HCT116 (cell line): Measurements from ENCODE around the gene CC2D1A. TPM values are rescaled to one million over a fixed set of nuclear protein-coding genes. Genes with fewer than 3 reads are reported as not detected.

ENCODE experiments used
- ATAC-seq: fragments of 200-7000 bp; cut with Tn5 transposase; 2 replicates; pipeline ENCODE4 v1.9.1; 2020; ENCODE audit warnings: mild to moderate bottlenecking, moderate library complexity
- BruUV-seq: library from RNA; stranded (reverse); fragments of 400-500 nt; replicated peaks from 2 replicates; lab custom pipeline; 2021; lab: Mats Ljungman, UMichigan
- CTCF ChIA-PET: fragments of 300-600 bp; sonication (Branson Sonifier 250); formaldehyde crosslinking; loops from one replicate; lab custom pipeline; 2021; ENCODE audit warnings: antibody characterized with exemption; lab: Charles Lee
- POLR2A ChIA-PET: fragments of 300-600, 350-600 bp; sonication (Branson Sonifier 250); formaldehyde crosslinking; loops from one replicate; lab custom pipeline; 2021; ENCODE audit warnings: antibody characterized with exemption; lab: Charles Lee
- RAD21 ChIA-PET, 2 experiments: fragments of 300-600 bp; sonication (Branson Sonifier 250); formaldehyde crosslinking; loops; one replicate each; lab custom pipeline; 2023; ENCODE audit warnings: low total read pairs in 2 of 2; ENCODE audit not compliant: uncharacterized antibody in 2 of 2, unreplicated experiment in 2 of 2, low non-redundant PET in 1 of 2; lab: Charles Lee
- DNase-seq: peaks from one replicate; pipeline ENCODE4 v3.0.0-alpha.2; 2010; ENCODE audit warnings: low read depth, low spot score
- H2AFZ ChIP-seq: fragments of 200-600 bp; shearing (Covaris generic), sonication (generic); 2 replicates; pipeline ENCODE4 v1.6.1; 2017; ENCODE audit warnings: low read depth, mixed run types, mixed read lengths, antibody characterized with exemption, low read length; ENCODE audit not compliant: poor library complexity, severe bottlenecking
- H3K27ac ChIP-seq: 2 replicates; pipeline ENCODE4 v1.5.1; 2012; ENCODE audit warnings: low read depth, low read length
- H3K27me3 ChIP-seq: fragments of 200-600 bp; sonication (generic); 2 replicates; pipeline ENCODE4 v1.6.1; 2016; ENCODE audit warnings: mixed run types, low read length, mixed read lengths; ENCODE audit not compliant: insufficient read depth
- H3K36me3 ChIP-seq, 2 experiments: fragments of 200-500 bp in 1 of 2; fragments of 200-600 bp in 1 of 2; sonication (Bioruptor generic) in 1 of 2; sonication (generic) in 1 of 2; 2 replicates each; pipeline versions ENCODE4 v1.5.1 to v1.6.1; 2014 to 2016; ENCODE audit warnings: low read length in 2 of 2, inconsistent platforms in 1 of 2, mixed read lengths in 1 of 2, mixed run types in 1 of 2; ENCODE audit not compliant: insufficient read depth in 2 of 2, control insufficient read depth in 1 of 2
- H3K4me1 ChIP-seq, 2 experiments: fragments of 200-600 bp in 1 of 2; sonication (generic) in 1 of 2; 2 replicates each; pipeline versions ENCODE4 v1.5.1 to v1.6.1; 2012 to 2017; ENCODE audit warnings: low read length in 2 of 2, inconsistent platforms in 1 of 2, mild to moderate bottlenecking in 1 of 2, mixed read lengths in 1 of 2, mixed run types in 1 of 2, moderate library complexity in 1 of 2; ENCODE audit not compliant: insufficient read depth in 2 of 2, control insufficient read depth in 1 of 2
- H3K4me2 ChIP-seq: fragments of 200-600 bp; sonication (generic); 2 replicates; pipeline ENCODE4 v1.6.1; 2017; ENCODE audit warnings: mixed run types, low read length, mixed read lengths
- H3K4me3 ChIP-seq, 2 experiments: fragments of 200-600 bp in 1 of 2; sonication (generic) in 1 of 2; replicated peaks in 1 of 2; 2 replicates each; pipeline ENCODE4 v1.5.1; 2011 to 2016; ENCODE audit warnings: low read length in 2 of 2, control low read depth in 1 of 2, low read depth in 1 of 2, mild to moderate bottlenecking in 1 of 2, mixed read lengths in 1 of 2, mixed run types in 1 of 2
- H3K79me2 ChIP-seq: fragments of 200-600 bp; sonication (generic); 2 replicates; pipeline ENCODE4 v1.6.1; 2017; ENCODE audit warnings: mild to moderate bottlenecking, mixed run types, low read length, moderate library complexity, mixed read lengths; ENCODE audit not compliant: insufficient read depth
- H3K9ac ChIP-seq: fragments of 200-600 bp; sonication (generic); 2 replicates; pipeline ENCODE4 v1.6.1; 2016; ENCODE audit warnings: low read length, mixed read lengths
- H3K9me2 ChIP-seq: fragments of 200-600 bp; sonication (generic), shearing (Covaris generic); 2 replicates; pipeline ENCODE4 v1.6.1; 2017; ENCODE audit warnings: mixed run types, mild to moderate bottlenecking, moderate library complexity; ENCODE audit not compliant: insufficient read depth
- H3K9me3 ChIP-seq, 2 experiments: fragments of 200-500 bp in 1 of 2; fragments of 200-600 bp in 1 of 2; sonication (Bioruptor generic) in 1 of 2; sonication (generic) in 1 of 2; 2 replicates each; pipeline ENCODE4 v1.6.1; 2014 to 2017; ENCODE audit warnings: low read length in 2 of 2, mixed read lengths in 2 of 2, inconsistent platforms in 1 of 2, low read depth in 1 of 2, mild to moderate bottlenecking in 1 of 2, mixed run types in 1 of 2, moderate library complexity in 1 of 2; ENCODE audit not compliant: control insufficient read depth in 1 of 2, insufficient read depth in 1 of 2
- H4K20me1 ChIP-seq: fragments of 200-600 bp; sonication (generic), shearing (Covaris generic); 2 replicates; pipeline ENCODE4 v1.6.1; 2017; ENCODE audit warnings: mixed run types, mild to moderate bottlenecking, moderate library complexity; ENCODE audit not compliant: insufficient read depth
- CBX3 ChIP-seq: IDR thresholded peaks from 2 replicates; pipeline ENCODE4 v1.6.1; 2012; ENCODE audit warnings: low read depth
- CTCF ChIP-seq, 3 experiments: fragments of 200-600 bp in 1 of 3; sonication (generic) in 1 of 3; IDR thresholded peaks in 2 of 3; conservative IDR thresholded peaks in 1 of 3; 2 replicates each; pipeline ENCODE4 v1.5.1; 2012 to 2017; ENCODE audit warnings: low read depth in 2 of 3, low read length in 2 of 3, antibody characterized with exemption in 1 of 3, borderline replicate concordance in 1 of 3, control low read depth in 1 of 3, mild to moderate bottlenecking in 1 of 3, mixed read lengths in 1 of 3, mixed run types in 1 of 3, moderate library complexity in 1 of 3; ENCODE audit not compliant: insufficient read depth in 1 of 3
- ELF1 ChIP-seq: IDR thresholded peaks from 2 replicates; pipeline ENCODE4 v1.6.1; 2012; ENCODE audit warnings: low read depth, borderline replicate concordance
- FOSL1 ChIP-seq: IDR thresholded peaks from 2 replicates; pipeline ENCODE4 v1.6.1; 2012; ENCODE audit warnings: low read depth
- POLR2A ChIP-seq: IDR thresholded peaks from 2 replicates; pipeline ENCODE4 v1.7.0; 2011; ENCODE audit warnings: borderline replicate concordance; ENCODE audit not compliant: insufficient read depth, insufficient read length; ENCODE audit errors: extremely low read depth
- RAD21 ChIP-seq: IDR thresholded peaks from 2 replicates; pipeline ENCODE4 v1.6.1; 2012; ENCODE audit warnings: low read depth, mild to moderate bottlenecking
- TCF7L2 ChIP-seq: IDR thresholded peaks from 2 replicates; pipeline ENCODE4 v1.7.0; 2011; ENCODE audit warnings: borderline replicate concordance, inconsistent platforms; ENCODE audit not compliant: insufficient read depth, insufficient read length; ENCODE audit errors: extremely low read depth
- YY1 ChIP-seq: IDR thresholded peaks from 2 replicates; pipeline ENCODE4 v1.6.1; 2011; ENCODE audit warnings: low read length, low read depth, moderate library complexity, mild to moderate bottlenecking; ENCODE audit not compliant: insufficient replicate concordance; ENCODE audit errors: extremely low read depth
- ZBTB33 ChIP-seq: IDR thresholded peaks from 2 replicates; pipeline ENCODE4 v1.6.1; 2011; ENCODE audit warnings: mild to moderate bottlenecking, low read length, moderate library complexity; ENCODE audit not compliant: insufficient replicate concordance; ENCODE audit errors: extremely low read depth
- ZFX ChIP-seq: fragments of 450-650 bp; IDR thresholded peaks from 2 replicates; pipeline ENCODE4 v1.6.1; 2017
- intact Hi-C: fragments of 100-400 bp; cut with micrococcal nuclease; formaldehyde crosslinking; loops from 2 replicates; pipeline ENCODE4 v1.10.0; 2022
- total RNA-seq: library from RNA; stranded (reverse); gene quantifications from one replicate; pipeline ENCODE4 v1.2.1, GENCODE V29; 2021; ENCODE audit not compliant: unreplicated experiment
- TF ChIP-seq, protein P1 (sequence below): IDR thresholded peaks from 2 replicates; pipeline ENCODE4 v1.6.1; 2012
- TF ChIP-seq, protein P2 (sequence below): IDR thresholded peaks from 2 replicates; pipeline ENCODE4 v1.6.1; 2012; ENCODE audit warnings: low read depth

The CC2D1A gene
- total RNA-seq, 1 experiment from 2014 or later: 51.5 TPM

- Histone ChIP-seq H3K79me2 (no peaks in the 10 kb centered on the region), H3K27me3 (no peaks in the 10 kb centered on the region), H3K9me2 (no peaks in the 10 kb centered on the region), H4K20me1 (no peaks in the 10 kb centered on the region), H3K4me1 (peaks cover 0 to 10% of the 10 kb centered on the region in 2 experiments; a peak in 3 of 4 replicates), H3K4me2 (no peak overlapping the region), H3K27ac (no peak overlapping the region), H3K36me3 (no peaks in the 10 kb centered on the region; a peak in 1 of 4 replicates), H3K9me3 (no peaks in the 10 kb centered on the region), H3K4me3 (no peak overlapping the region), H2AFZ (no peak overlapping the region), H3K9ac (no peak overlapping the region)
- TF ChIP-seq RAD21: no peak
- no peak for TF ChIP-seq ELF1
- no peak for TF ChIP-seq ZFX
- TF ChIP-seq, protein P1, sequence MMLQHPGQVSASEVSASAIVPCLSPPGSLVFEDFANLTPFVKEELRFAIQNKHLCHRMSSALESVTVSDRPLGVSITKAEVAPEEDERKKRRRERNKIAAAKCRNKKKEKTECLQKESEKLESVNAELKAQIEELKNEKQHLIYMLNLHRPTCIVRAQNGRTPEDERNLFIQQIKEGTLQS: no peak
- TF ChIP-seq YY1: no peak
- TF ChIP-seq ZBTB33: no peak
- TF ChIP-seq CTCF (IDR thresholded peaks at IDR 0.05 in 2 of 3, conservative IDR thresholded peaks at IDR 0.05 in 1 of 3; ENCODE audit: borderline replicate concordance in 1 of 3, insufficient read depth in 1 of 3, low read depth in 2 of 3, low read length in 2 of 3): no peak
- no peak for TF ChIP-seq POLR2A
- TF ChIP-seq TCF7L2: no peak
- TF ChIP-seq FOSL1: no peak
- TF ChIP-seq, protein P2, sequence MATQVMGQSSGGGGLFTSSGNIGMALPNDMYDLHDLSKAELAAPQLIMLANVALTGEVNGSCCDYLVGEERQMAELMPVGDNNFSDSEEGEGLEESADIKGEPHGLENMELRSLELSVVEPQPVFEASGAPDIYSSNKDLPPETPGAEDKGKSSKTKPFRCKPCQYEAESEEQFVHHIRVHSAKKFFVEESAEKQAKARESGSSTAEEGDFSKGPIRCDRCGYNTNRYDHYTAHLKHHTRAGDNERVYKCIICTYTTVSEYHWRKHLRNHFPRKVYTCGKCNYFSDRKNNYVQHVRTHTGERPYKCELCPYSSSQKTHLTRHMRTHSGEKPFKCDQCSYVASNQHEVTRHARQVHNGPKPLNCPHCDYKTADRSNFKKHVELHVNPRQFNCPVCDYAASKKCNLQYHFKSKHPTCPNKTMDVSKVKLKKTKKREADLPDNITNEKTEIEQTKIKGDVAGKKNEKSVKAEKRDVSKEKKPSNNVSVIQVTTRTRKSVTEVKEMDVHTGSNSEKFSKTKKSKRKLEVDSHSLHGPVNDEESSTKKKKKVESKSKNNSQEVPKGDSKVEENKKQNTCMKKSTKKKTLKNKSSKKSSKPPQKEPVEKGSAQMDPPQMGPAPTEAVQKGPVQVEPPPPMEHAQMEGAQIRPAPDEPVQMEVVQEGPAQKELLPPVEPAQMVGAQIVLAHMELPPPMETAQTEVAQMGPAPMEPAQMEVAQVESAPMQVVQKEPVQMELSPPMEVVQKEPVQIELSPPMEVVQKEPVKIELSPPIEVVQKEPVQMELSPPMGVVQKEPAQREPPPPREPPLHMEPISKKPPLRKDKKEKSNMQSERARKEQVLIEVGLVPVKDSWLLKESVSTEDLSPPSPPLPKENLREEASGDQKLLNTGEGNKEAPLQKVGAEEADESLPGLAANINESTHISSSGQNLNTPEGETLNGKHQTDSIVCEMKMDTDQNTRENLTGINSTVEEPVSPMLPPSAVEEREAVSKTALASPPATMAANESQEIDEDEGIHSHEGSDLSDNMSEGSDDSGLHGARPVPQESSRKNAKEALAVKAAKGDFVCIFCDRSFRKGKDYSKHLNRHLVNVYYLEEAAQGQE: no peak
- TF ChIP-seq CBX3: no peak
- ChIA-PET POLR2A (no interaction called here), CTCF (no interaction called here), RAD21 (no interaction called here)
- intact Hi-C loops: no loop called here
- BruUV-seq: no TSS peak
- DNase-seq (no peak), ATAC-seq (peak; percentile 66)
Measured at GRCh38 chr19:13978351-13979243, 72.6 kb downstream of the CC2D1A start.
